CD4-positive, alpha-beta T cell treated with Interleukin-1 beta for 1 hour (primary cell): ENCODE measurements around the gene SCFD2.
"Not testable (repeated sequence)": the region's sequence is repeated elsewhere in the genome, so short reads cannot be mapped to it uniquely, and the experiment has no call there.

Experiments
- DNase-seq, 2 donors: peaks; one replicate each; pipeline ENCODE4 v3.0.0-alpha.2; 2020 to 2022

SCFD2 gene

DNA sequence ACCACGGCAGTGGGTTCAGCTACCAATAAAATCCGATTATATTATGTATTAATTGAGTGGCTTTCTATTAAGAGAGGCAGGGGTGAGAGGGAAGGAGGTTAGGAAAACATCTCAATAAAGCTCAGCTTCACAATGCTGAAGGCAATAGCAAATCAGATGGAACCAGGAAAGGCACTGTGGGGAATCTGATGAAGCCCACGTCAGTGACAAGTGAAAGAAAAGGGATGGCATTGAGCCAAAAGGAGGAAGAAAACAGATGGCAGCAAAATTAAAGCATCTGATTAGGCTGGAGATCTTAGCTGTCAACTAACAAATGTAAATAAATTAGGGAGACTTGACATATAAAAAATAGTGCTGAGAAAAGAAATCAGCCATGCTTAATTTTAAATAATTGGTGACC lies 322.8 kb downstream of the SCFD2 start:
- DNase-seq, result no peak

- DNase-seq, result no peak
These were observed 325.0 kb downstream of the SCFD2 start for GRCh38 chr4:53040851-53041250.

DNA sequence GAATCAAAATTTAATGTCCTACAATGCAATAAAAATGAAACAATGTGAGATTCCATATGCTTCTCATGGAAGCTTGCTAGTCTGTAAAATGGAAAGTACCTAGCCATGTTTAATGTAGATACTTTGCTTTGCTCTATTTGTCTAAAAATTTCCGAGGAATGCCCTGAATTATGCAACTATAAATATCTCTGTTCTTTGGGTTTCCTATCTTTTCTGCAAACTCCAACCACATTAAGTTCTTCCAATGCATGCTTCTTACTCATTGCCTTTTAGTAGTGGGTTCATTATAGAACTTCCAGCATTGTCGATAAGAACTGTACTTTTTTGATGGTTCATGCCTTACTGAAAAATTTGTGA lies 325.4 kb downstream of the SCFD2 start:
- DNase-seq, result no peak

- no peak for DNase-seq
These were observed 326.0 kb downstream of the SCFD2 start for GRCh38 chr4:53039741-53040458.

GRCh38 chr4:53037892-53038291 lies 328.0 kb downstream of the SCFD2 start:
- DNase-seq, result no peak

- DNase-seq, result not testable (repeated sequence)
These were observed 333.0 kb downstream of the SCFD2 start for GRCh38 chr4:53032908-53033307.

- no peak for DNase-seq
These were observed 339.6 kb downstream of the SCFD2 start for GRCh38 chr4:53026233-53026632.

- DNase-seq, result no peak
These were observed 342.1 kb downstream of the SCFD2 start for GRCh38 chr4:53023677-53024299.

- DNase-seq, result no peak
These were observed 343.3 kb downstream of the SCFD2 start for GRCh38 chr4:53022513-53023100.

GRCh38 chr4:53021754-53022512 lies 343.9 kb downstream of the SCFD2 start:
- no peak for DNase-seq

GRCh38 chr4:53019485-53020382 lies 346.1 kb downstream of the SCFD2 start:
- no peak for DNase-seq

DNA sequence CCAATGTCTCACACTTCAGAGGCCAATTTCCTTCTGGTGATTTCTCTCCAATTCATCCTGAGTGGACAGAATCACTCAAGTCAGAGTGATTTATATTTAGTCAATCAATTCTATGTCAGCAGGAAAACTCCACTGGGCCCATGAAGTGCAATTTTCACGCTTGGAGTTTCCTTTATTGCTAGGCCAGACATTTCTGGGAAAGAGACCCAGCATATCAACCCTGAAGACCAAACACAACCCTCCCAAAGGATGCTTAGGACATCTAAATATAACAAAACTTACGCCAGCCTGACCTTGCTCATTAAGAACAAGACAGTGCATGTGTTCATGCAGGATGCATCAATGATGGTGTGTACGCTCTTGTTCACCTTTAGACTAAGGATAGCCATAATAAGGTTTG lies 347.4 kb downstream of the SCFD2 start:
- DNase-seq, result no peak

GRCh38 chr4:53016099-53016820 lies 349.6 kb downstream of the SCFD2 start:
- no peak for DNase-seq

DNA sequence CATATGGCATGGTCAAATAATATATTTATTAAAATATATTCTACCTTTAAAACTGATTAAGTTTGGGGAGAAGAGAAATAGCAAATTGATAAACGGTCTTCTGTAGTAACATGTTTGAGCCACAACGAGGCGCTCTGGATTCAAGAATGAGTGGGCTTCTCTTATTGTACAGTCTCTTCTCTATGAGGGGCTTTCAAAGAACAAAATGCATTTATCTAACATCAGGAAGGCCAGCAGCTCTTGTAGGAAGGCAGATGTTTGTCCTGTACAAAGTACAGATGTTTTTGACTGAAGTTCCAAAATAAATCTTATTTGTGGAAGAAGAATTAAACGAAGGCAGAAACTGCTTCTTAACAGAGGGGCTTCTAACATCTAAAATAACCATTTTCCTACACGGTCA lies 350.2 kb downstream of the SCFD2 start:
- DNase-seq, result no peak

- DNase-seq, result no peak
These were observed 351.0 kb downstream of the SCFD2 start for GRCh38 chr4:53014881-53015280.

DNA sequence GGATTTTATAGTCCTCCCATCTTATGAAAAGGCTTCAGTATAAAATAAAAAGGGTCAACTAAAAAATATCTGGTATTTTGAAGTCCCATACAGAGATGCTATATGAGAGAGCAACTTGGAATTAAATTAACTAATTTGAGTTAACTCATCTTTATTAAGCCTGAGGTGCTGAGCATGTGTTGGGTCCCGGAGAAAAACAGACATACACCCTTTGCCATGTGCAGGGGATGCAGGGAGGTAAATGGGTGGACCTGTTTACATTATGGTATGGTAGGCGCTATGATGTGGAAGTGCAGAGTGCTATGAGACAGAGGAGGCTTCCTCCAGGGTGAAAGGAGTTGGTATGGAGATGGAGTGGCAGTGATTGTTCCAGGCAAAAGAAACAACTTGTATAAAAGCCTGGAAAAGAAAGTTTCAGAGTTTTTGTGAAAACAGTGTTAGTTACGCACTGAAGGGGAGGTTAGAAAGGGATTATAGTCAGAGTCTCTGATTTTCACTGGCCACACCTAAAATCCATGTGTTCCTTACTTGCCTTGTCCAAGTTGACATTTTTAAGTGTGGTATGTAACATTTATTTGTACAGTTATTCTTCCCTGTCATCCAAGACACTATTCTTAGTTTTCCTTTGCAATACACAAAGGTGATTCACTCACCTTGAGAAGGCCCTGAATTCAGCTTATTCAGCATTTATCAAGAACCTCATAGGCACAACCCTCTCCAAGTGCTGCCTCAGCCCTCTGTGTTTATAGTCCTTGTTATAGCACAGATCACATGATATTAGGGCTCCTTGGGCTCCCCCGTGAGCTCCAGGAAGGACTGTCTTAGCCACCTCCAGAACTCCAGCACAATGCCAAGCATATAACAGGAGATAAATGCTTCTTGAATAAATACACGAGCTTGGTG lies 351.7 kb downstream of the SCFD2 start:
- no peak for DNase-seq

DNA sequence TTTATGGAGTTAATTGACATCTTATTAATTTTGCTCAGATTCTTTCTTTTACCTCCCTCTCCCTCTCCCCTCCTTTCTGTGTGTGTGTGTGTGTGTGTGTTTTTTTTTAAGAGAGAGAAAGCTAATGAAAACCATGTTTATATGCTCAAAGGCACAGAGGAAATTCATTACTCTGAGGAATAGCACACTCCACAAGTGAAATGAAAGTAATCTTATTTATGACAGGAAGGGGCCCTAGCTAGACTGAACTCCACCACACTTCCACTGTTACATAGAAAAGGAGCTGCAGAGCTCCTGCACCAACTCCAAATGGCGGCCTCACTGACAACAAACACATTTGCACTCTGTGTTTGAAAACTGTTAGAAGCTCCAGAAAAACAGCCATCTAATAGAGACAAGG lies 353.1 kb downstream of the SCFD2 start:
- DNase-seq, result peak in 1 of 2 donors; percentile 5

- no peak for DNase-seq
These were observed 354.5 kb downstream of the SCFD2 start for GRCh38 chr4:53011259-53011905.

GRCh38 chr4:53010318-53010717 lies 355.5 kb downstream of the SCFD2 start:
- no peak for DNase-seq

DNA sequence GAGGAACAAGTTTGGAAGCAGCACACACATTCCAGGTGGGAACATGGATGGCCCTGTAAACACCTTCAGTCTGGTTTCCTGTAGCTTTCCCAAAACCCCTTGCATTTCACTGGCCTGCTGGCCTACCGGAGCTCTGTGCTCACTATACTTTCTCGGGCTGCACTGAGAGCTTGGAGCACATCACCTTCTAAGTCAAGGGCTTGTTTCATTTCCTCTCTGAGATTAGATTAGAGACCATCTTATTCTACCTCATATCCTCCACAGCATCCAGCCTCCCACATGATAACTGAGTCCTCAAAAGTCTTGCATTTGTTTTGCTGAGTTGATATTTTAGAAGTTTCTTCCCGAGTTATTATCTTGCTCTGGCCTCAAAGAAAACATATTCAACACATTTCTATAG lies 356.0 kb downstream of the SCFD2 start:
- no peak for DNase-seq
